Chondrocyte (in vitro differentiated cells): ENCODE data around the gene TMEM86A. TPM values are rescaled to one million over a fixed set of nuclear protein-coding genes. Genes with fewer than 3 reads are reported as not detected.
A peak's percentile ranks its signal among the peaks of the same experiment; 100 is the strongest.

Source experiments
- DNase-seq: peaks from one replicate; pipeline ENCODE4 v3.0.0; 2021; ENCODE audit warnings: mixed read lengths, low spot score
- H3K27ac Mint-ChIP-seq: one replicate; pipeline ENCODE4 v1.8.0; 2021; ENCODE audit warnings: mild to moderate bottlenecking, moderate library complexity, mixed read lengths; ENCODE audit not compliant: unreplicated experiment
- H3K27me3 Mint-ChIP-seq: 2 replicates; pipeline ENCODE4 v1.8.0; 2021; ENCODE audit warnings: low read depth, mixed read lengths
- H3K36me3 Mint-ChIP-seq: 2 replicates; pipeline ENCODE4 v1.8.0; 2021; ENCODE audit warnings: low read depth, mixed read lengths
- H3K4me1 Mint-ChIP-seq: 2 replicates; pipeline ENCODE4 v1.8.0; 2021; ENCODE audit warnings: low read depth, mild to moderate bottlenecking, mixed read lengths
- H3K4me3 Mint-ChIP-seq: one replicate; pipeline ENCODE4 v1.8.0; 2021; ENCODE audit warnings: mild to moderate bottlenecking, moderate library complexity, mixed read lengths; ENCODE audit not compliant: unreplicated experiment
- H3K9me3 Mint-ChIP-seq: 2 replicates; pipeline ENCODE4 v1.8.0; 2021; ENCODE audit warnings: low read depth, mixed read lengths
- total RNA-seq: library from RNA; stranded (reverse); gene quantifications from 3 replicates; pipeline ENCODE4 v1.2.1, GENCODE V29; 2021
- TF ChIP-seq, protein P1 (sequence below): fragments of 200-600 bp; sonication (generic); IDR thresholded peaks from 2 replicates; pipeline ENCODE4 v1.5.0; 2021; ENCODE audit warnings: antibody characterized with exemption, mild to moderate bottlenecking, moderate library complexity

TMEM86A gene
- total RNA-seq, 1 donor from 2014 or later = 3.1 TPM

- Mint-ChIP-seq H3K27ac (no peak overlapping the region), H3K27me3 (peaks cover 36% of the 10 kb centered on the region), H3K36me3 (peaks cover 3% of the 10 kb centered on the region), H3K4me1 (no peaks in the 10 kb centered on the region), H3K9me3 (no peaks in the 10 kb centered on the region), H3K4me3 (peak overlapping the region; percentile 57)
- TF ChIP-seq, protein P1, sequence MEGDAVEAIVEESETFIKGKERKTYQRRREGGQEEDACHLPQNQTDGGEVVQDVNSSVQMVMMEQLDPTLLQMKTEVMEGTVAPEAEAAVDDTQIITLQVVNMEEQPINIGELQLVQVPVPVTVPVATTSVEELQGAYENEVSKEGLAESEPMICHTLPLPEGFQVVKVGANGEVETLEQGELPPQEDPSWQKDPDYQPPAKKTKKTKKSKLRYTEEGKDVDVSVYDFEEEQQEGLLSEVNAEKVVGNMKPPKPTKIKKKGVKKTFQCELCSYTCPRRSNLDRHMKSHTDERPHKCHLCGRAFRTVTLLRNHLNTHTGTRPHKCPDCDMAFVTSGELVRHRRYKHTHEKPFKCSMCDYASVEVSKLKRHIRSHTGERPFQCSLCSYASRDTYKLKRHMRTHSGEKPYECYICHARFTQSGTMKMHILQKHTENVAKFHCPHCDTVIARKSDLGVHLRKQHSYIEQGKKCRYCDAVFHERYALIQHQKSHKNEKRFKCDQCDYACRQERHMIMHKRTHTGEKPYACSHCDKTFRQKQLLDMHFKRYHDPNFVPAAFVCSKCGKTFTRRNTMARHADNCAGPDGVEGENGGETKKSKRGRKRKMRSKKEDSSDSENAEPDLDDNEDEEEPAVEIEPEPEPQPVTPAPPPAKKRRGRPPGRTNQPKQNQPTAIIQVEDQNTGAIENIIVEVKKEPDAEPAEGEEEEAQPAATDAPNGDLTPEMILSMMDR = no peak
- peak; percentile 87 for DNase-seq
Observed at GRCh38 chr11:18705651-18706281, 7.2 kb downstream of the TMEM86A start.

GRCh38 chr11:18706330-18707243 lies 8.0 kb downstream of the TMEM86A start:
- Mint-ChIP-seq H3K4me3 (peak overlapping the region; percentile 68), H3K36me3 (peaks cover under 1% of the 10 kb centered on the region), H3K9me3 (no peaks in the 10 kb centered on the region), H3K27ac (no peak overlapping the region), H3K27me3 (peaks cover 38% of the 10 kb centered on the region), H3K4me1 (no peaks in the 10 kb centered on the region)
- TF ChIP-seq, protein P1 = no peak
- peak; percentile 67 for DNase-seq

- H3K36me3 Mint-ChIP-seq = no peaks in the 10 kb centered on the region
- TF ChIP-seq, protein P1 = no peak
- no peak overlapping the region for H3K27ac Mint-ChIP-seq
- no peak overlapping the region for H3K4me3 Mint-ChIP-seq
- DNase-seq = peak; percentile 36
- no peaks in the 10 kb centered on the region for H3K4me1 Mint-ChIP-seq
- peaks cover 40% of the 10 kb centered on the region for H3K27me3 Mint-ChIP-seq
- H3K9me3 Mint-ChIP-seq = no peaks in the 10 kb centered on the region
Observed at GRCh38 chr11:18707811-18708340, 9.3 kb downstream of the TMEM86A start.

- Mint-ChIP-seq H3K36me3 (no peaks in the 10 kb centered on the region), H3K9me3 (no peaks in the 10 kb centered on the region), H3K27me3 (peaks cover 38% of the 10 kb centered on the region), H3K27ac (no peak overlapping the region), H3K4me1 (no peaks in the 10 kb centered on the region), H3K4me3 (no peak overlapping the region)
- TF ChIP-seq, protein P1 = no peak
- DNase-seq = peak; percentile 44
Observed at GRCh38 chr11:18709414-18709813, 10.8 kb downstream of the TMEM86A start.

DNA sequence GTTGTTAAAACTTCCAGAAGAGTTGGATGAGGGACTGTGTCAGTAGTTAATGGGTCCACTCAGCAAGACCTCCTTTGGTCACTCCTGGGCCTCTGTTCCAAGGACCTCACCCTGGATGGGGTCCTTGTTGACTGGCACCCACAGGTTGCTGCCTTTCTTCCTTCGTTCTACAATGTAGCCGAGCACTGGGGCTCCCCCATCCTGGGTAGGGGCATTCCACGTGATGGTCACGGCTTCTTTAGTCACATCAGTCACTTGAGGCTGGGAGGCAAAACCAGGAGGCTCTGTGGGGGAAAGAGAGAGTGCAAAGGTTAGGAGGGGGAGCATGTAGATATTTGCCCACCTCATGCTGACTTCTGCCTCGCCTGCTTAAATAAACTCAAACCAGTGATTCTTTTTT lies 12.0 kb downstream of the TMEM86A start:
- peaks cover 44% of the 10 kb centered on the region for H3K27me3 Mint-ChIP-seq
- TF ChIP-seq, protein P1 = no peak
- H3K36me3 Mint-ChIP-seq = peaks cover 1% of the 10 kb centered on the region
- peak; percentile 52 for DNase-seq
- H3K4me3 Mint-ChIP-seq = no peak overlapping the region
- no peaks in the 10 kb centered on the region for H3K4me1 Mint-ChIP-seq
- no peak overlapping the region for H3K27ac Mint-ChIP-seq
- no peaks in the 10 kb centered on the region for H3K9me3 Mint-ChIP-seq
